Mucosa of gallbladder (tissue), 1 donor: Measurements from ENCODE around the gene NDST4. TPM values are rescaled to one million over a fixed set of nuclear protein-coding genes. Genes with fewer than 3 reads are reported as not detected.

Experiments
- DNase-seq: peaks from one replicate; pipeline ENCODE4 v3.0.0-alpha.2; 2020; ENCODE audit warnings: low spot score
- total RNA-seq: library from RNA; stranded (reverse); gene quantifications from one replicate; pipeline ENCODE4 v1.2.1, GENCODE V29; 2021
- donor health status: DM: no; HTN: no; CAD: no.

The NDST4 gene
- total RNA-seq, 1 donor from 2014 or later = 0.40 TPM

- DNase-seq = no peak
These were observed 321.4 kb downstream of the NDST4 start for GRCh38 chr4:114791976-114792375.

- DNase-seq = no peak
These were observed 327.9 kb downstream of the NDST4 start for GRCh38 chr4:114785570-114785969.

GRCh38 chr4:114783215-114783595 lies 330.2 kb downstream of the NDST4 start:
- DNase-seq = no peak

- DNase-seq = no peak
These were observed 330.8 kb downstream of the NDST4 start for GRCh38 chr4:114782415-114783214.

- DNase-seq = peak; percentile 24
These were observed 333.2 kb downstream of the NDST4 start for GRCh38 chr4:114780205-114780604.
